Vagina (tissue), 2 donors: Measurements from ENCODE around the gene KIAA0513. TPM values are rescaled to one million over a fixed set of nuclear protein-coding genes. Genes with fewer than 3 reads are reported as not detected.

Experiments
- DNase-seq, 2 donors: peaks; one replicate each; pipeline ENCODE4 v3.0.0-alpha.2; 2017; ENCODE audit errors: extremely low spot score in 2 of 2
- H3K27ac ChIP-seq: fragments of 200-600 bp; sonication (generic); one replicate; pipeline ENCODE4 v1.5.1; 2019
- H3K27me3 ChIP-seq: fragments of 200-600 bp; sonication (generic); one replicate; pipeline ENCODE4 v1.5.1; 2019
- H3K36me3 ChIP-seq, 2 donors: fragments of 200-600 bp; sonication (generic); one replicate each; pipeline ENCODE4 v1.5.1; 2017 to 2019
- H3K4me1 ChIP-seq: fragments of 200-600 bp; sonication (generic); one replicate; pipeline ENCODE4 v1.5.1; 2019
- H3K4me3 ChIP-seq, 2 donors: fragments of 200-600 bp; sonication (generic); 1 replicate in 1 of 2; 2 replicates in 1 of 2; pipeline ENCODE4 v1.5.1; 2016 to 2019
- H3K9me3 ChIP-seq: fragments of 200-600 bp; sonication (generic); one replicate; pipeline ENCODE4 v1.5.1; 2019
- POLR2A ChIP-seq, 2 donors: fragments of 450-650 bp; IDR thresholded peaks; one replicate each; pipeline ENCODE4 v1.6.1; 2017; ENCODE audit warnings: antibody characterized with exemption in 2 of 2, mild to moderate bottlenecking in 2 of 2, moderate library complexity in 2 of 2
- POLR2AphosphoS5 ChIP-seq, 2 donors: sonication (generic); formaldehyde crosslinking; IDR thresholded peaks; one replicate each; pipeline ENCODE4 v1.9.0; 2017; ENCODE audit warnings: antibody characterized with exemption in 2 of 2, mild to moderate bottlenecking in 2 of 2, low read depth in 1 of 2; ENCODE audit not compliant: insufficient read depth in 1 of 2
- intact Hi-C: fragments of 100-400 bp; cut with DNase I; formaldehyde crosslinking; loops from one replicate; pipeline ENCODE4 v1.15.1; 2023
- total RNA-seq: library from RNA; depleted of rRNA; stranded (reverse); fragments of >200 nt; gene quantifications from one replicate; pipeline ENCODE4 v1.2.3, GENCODE V29; 2016
- TF ChIP-seq, protein P1 (sequence below), 3 experiments: fragments of 450-650 bp in 2 of 3; fragments of 200-600 bp in 1 of 3; sonication (generic) in 1 of 3; IDR thresholded peaks; one replicate each; pipeline ENCODE4 v1.5.1; 2017 to 2019; ENCODE audit warnings: antibody characterized with exemption in 3 of 3, mild to moderate bottlenecking in 2 of 3, moderate library complexity in 2 of 3

The KIAA0513 gene
- total RNA-seq, 1 donor from 2014 or later: 26.8 TPM

- peaks cover 3% of the 10 kb centered on the region for H3K4me1 ChIP-seq
- DNase-seq: no peak
- TF ChIP-seq, protein P1, sequence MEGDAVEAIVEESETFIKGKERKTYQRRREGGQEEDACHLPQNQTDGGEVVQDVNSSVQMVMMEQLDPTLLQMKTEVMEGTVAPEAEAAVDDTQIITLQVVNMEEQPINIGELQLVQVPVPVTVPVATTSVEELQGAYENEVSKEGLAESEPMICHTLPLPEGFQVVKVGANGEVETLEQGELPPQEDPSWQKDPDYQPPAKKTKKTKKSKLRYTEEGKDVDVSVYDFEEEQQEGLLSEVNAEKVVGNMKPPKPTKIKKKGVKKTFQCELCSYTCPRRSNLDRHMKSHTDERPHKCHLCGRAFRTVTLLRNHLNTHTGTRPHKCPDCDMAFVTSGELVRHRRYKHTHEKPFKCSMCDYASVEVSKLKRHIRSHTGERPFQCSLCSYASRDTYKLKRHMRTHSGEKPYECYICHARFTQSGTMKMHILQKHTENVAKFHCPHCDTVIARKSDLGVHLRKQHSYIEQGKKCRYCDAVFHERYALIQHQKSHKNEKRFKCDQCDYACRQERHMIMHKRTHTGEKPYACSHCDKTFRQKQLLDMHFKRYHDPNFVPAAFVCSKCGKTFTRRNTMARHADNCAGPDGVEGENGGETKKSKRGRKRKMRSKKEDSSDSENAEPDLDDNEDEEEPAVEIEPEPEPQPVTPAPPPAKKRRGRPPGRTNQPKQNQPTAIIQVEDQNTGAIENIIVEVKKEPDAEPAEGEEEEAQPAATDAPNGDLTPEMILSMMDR (IDR thresholded peaks at IDR 0.05): no peak
- no peak for TF ChIP-seq POLR2A (IDR thresholded peaks at IDR 0.05)
- no peak for TF ChIP-seq POLR2AphosphoS5 (IDR thresholded peaks at IDR 0.05; ENCODE audit: insufficient read depth in 1 of 2, low read depth in 1 of 2)
- H3K9me3 ChIP-seq: no peaks in the 10 kb centered on the region
- no peaks in the 10 kb centered on the region for H3K27me3 ChIP-seq
- intact Hi-C loops: no loop called here
- peaks cover 3 to 49% of the 10 kb centered on the region in 2 donors for H3K36me3 ChIP-seq
- no peak overlapping the region for H3K27ac ChIP-seq
- H3K4me3 ChIP-seq: no peak overlapping the region
Measured at GRCh38 chr16:85078226-85078625, 50.6 kb downstream of the KIAA0513 start.

GRCh38 chr16:85078952-85079351, 51.4 kb downstream of the KIAA0513 start:
- TF ChIP-seq POLR2A (IDR thresholded peaks at IDR 0.05) (no peak), POLR2AphosphoS5 (IDR thresholded peaks at IDR 0.05; ENCODE audit: insufficient read depth in 1 of 2, low read depth in 1 of 2) (no peak)
- TF ChIP-seq, protein P1 (IDR thresholded peaks at IDR 0.05): no peak
- Histone ChIP-seq H3K27ac (no peak overlapping the region), H3K4me1 (no peaks in the 10 kb centered on the region), H3K4me3 (no peak overlapping the region), H3K27me3 (no peaks in the 10 kb centered on the region), H3K9me3 (no peaks in the 10 kb centered on the region), H3K36me3 (peaks cover 3 to 49% of the 10 kb centered on the region in 2 donors)
- intact Hi-C loops: no loop called here
- DNase-seq: no peak

DNA sequence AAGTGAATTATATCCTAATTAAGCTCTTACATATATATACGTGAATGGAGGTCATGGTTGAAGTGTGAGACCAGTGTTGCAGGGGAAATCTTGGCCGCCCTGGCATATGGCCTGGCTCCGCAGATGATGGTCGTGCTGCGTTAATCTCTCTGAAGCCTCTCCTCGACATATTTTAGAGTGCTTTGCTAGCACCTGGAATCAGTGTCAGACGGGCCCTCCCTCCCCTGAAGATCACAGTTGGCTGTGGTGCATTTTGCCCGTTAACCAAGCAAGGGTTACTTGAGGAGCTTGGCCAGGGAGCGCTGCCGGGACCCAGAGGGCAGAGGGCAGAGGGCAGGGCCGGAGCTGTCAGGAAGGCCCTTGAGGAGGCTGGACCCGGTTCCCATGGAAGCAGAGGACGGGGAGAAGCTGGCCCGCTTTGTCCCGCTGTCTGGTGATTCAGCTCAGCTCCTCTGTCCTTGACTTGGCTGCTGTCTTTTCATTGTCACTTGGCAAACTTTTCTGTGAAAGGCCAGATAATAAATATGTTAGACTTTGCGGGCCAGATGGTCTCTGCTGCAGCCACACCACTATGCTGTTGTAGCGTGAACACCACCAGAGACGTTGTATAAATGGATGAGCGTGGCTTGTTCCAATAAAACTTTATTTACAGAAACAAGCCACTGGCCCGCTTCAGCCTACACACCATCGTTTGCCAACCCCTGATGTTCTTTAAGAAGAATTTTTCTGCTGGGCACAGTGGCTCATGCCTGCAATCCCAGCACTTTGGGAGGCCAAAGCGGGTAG, 52.4 kb downstream of the KIAA0513 start:
- peaks cover 3 to 49% of the 10 kb centered on the region in 2 donors for H3K36me3 ChIP-seq
- no peaks in the 10 kb centered on the region for H3K4me1 ChIP-seq
- H3K9me3 ChIP-seq: no peaks in the 10 kb centered on the region
- no peak for DNase-seq
- no peak overlapping the region for H3K27ac ChIP-seq
- intact Hi-C loops: no loop called here
- TF ChIP-seq POLR2A (IDR thresholded peaks at IDR 0.05): no peak
- no peak for TF ChIP-seq POLR2AphosphoS5 (IDR thresholded peaks at IDR 0.05; ENCODE audit: insufficient read depth in 1 of 2, low read depth in 1 of 2)
- TF ChIP-seq, protein P1 (IDR thresholded peaks at IDR 0.05): no peak
- H3K4me3 ChIP-seq: no peak overlapping the region
- H3K27me3 ChIP-seq: no peaks in the 10 kb centered on the region

GRCh38 chr16:85081038-85081437, 53.4 kb downstream of the KIAA0513 start:
- peaks cover 3 to 42% of the 10 kb centered on the region in 2 donors for H3K36me3 ChIP-seq
- no peak for DNase-seq
- H3K27ac ChIP-seq: no peak overlapping the region
- TF ChIP-seq POLR2AphosphoS5 (IDR thresholded peaks at IDR 0.05; ENCODE audit: insufficient read depth in 1 of 2, low read depth in 1 of 2) (no peak), POLR2A (IDR thresholded peaks at IDR 0.05) (no peak)
- TF ChIP-seq, protein P1 (IDR thresholded peaks at IDR 0.05): no peak
- H3K27me3 ChIP-seq: no peaks in the 10 kb centered on the region
- intact Hi-C loops: no loop called here
- no peaks in the 10 kb centered on the region for H3K9me3 ChIP-seq
- H3K4me3 ChIP-seq: no peak overlapping the region
- no peaks in the 10 kb centered on the region for H3K4me1 ChIP-seq

DNA sequence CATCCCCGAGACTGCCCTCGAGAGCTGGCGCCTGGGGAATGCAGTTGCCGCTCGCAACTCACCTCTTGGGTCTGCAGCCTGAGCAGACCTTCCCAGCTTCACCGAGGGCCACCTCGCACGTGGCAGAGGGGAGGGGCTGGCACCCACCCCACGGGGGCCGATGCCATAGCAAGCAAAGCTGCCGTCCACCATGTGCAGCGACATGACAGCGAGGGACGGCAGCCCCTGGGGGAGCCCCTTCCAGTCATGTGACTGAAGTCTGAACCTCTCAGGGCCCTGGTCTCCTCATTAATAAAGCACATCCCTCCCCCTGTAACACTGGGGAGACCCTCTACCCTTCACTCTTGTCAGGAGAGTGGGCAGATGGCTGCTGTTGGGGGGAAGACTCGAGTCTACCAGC, 54.2 kb downstream of the KIAA0513 start:
- no peaks in the 10 kb centered on the region for H3K27me3 ChIP-seq
- H3K4me1 ChIP-seq: peaks cover 6% of the 10 kb centered on the region
- H3K9me3 ChIP-seq: no peaks in the 10 kb centered on the region
- H3K4me3 ChIP-seq: no peak overlapping the region
- TF ChIP-seq, protein P1 (IDR thresholded peaks at IDR 0.05): no peak
- no peak for TF ChIP-seq POLR2A (IDR thresholded peaks at IDR 0.05)
- TF ChIP-seq POLR2AphosphoS5 (IDR thresholded peaks at IDR 0.05; ENCODE audit: insufficient read depth in 1 of 2, low read depth in 1 of 2): no peak
- intact Hi-C loops: no loop called here
- DNase-seq: no peak
- H3K27ac ChIP-seq: no peak overlapping the region
- peaks cover 3 to 36% of the 10 kb centered on the region in 2 donors for H3K36me3 ChIP-seq
